Glutamatergic neuron (in vitro differentiated cells): Measurements from ENCODE around the gene PNPLA7. TPM values are rescaled to one million over a fixed set of nuclear protein-coding genes. Genes with fewer than 3 reads are reported as not detected.
A peak's percentile ranks its signal among the peaks of the same experiment; 100 is the strongest.

Source experiments
- DNase-seq: peaks from one replicate; pipeline ENCODE4 v3.0.0; 2022
- H3K27ac Mint-ChIP-seq: one replicate; pipeline ENCODE4 v1.8.0; 2020; ENCODE audit warnings: mild to moderate bottlenecking, mixed read lengths, inconsistent platforms; ENCODE audit not compliant: unreplicated experiment
- H3K27me3 Mint-ChIP-seq: one replicate; pipeline ENCODE4 v1.8.0; 2020; ENCODE audit warnings: mild to moderate bottlenecking, moderate library complexity, mixed read lengths, inconsistent platforms; ENCODE audit not compliant: unreplicated experiment
- H3K36me3 Mint-ChIP-seq: one replicate; pipeline ENCODE4 v1.8.0; 2020; ENCODE audit warnings: mild to moderate bottlenecking, mixed read lengths, inconsistent platforms; ENCODE audit not compliant: unreplicated experiment
- H3K4me1 Mint-ChIP-seq: one replicate; pipeline ENCODE4 v1.8.0; 2020; ENCODE audit warnings: mild to moderate bottlenecking, low read depth, mixed read lengths, inconsistent platforms; ENCODE audit not compliant: unreplicated experiment
- H3K4me3 Mint-ChIP-seq: one replicate; pipeline ENCODE4 v1.8.0; 2020; ENCODE audit warnings: mild to moderate bottlenecking, mixed read lengths, inconsistent platforms; ENCODE audit not compliant: unreplicated experiment
- H3K9me3 Mint-ChIP-seq: one replicate; pipeline ENCODE4 v1.8.0; 2020; ENCODE audit warnings: mild to moderate bottlenecking, moderate library complexity, mixed read lengths, inconsistent platforms; ENCODE audit not compliant: unreplicated experiment
- total RNA-seq: library from RNA; stranded (reverse); fragmentation: NEBNext Ultra II Directional; extraction: Animal tissue kit (Norgen Biotek cat#: 25700); gene quantifications from one replicate; pipeline ENCODE4 v1.2.1, GENCODE V29; 2021; ENCODE audit not compliant: unreplicated experiment
- TF ChIP-seq, protein P1 (sequence below): fragments of 200-600 bp; sonication (generic); IDR thresholded peaks from one replicate; pipeline ENCODE4 v1.5.0; 2021; ENCODE audit not compliant: partially characterized antibody, unreplicated experiment

Gene PNPLA7
- total RNA-seq, 1 donor from 2014 or later = 6.7 TPM

DNA sequence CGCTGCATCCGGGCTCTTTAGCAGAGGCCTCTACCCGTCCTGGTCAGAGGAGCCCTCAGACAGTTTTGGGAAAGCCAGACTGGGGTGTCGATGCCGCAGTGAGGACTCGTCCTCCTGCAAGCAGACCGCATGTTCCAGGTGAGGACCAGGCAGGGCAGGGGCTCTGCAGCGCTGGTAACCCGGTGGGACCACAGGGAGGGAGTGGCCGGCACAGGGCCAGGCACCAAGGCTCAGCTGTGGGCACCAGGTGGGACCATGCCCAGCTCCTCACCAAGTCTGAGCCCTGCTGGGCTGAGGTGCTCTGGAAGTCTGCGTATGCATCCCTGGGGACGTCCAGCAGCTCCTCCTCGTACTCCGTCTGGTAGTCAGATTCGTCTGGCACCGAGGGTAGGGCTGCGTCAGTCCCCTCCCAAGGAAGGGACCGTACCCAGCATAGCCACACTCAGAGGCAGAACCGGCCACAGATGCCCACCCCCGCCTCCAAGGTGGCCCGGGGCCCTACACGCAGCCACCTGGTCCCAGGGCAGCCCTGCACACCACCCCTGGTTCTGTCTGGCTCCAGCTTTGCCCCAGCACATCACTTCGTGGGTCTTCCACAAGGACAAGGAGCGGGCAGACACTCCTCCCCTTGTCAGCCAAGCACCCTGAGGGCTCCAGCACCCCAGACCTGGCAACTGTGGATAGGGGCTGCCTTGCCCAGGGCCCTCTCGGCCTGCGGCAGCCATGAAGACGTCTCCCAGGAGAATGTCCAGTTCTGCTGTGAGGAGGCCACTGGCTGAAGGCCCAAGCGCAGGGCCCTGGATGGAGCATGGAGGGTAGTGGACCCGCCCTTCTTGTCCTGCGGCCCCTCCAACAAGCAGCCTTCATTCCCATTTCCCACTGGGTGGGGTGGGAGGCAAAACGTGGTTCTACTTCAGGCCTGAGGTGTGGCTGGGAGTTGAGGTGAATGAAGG, 89.6 kb downstream of the PNPLA7 start:
- H3K9me3 Mint-ChIP-seq = peaks cover 3% of the 10 kb centered on the region

DNA sequence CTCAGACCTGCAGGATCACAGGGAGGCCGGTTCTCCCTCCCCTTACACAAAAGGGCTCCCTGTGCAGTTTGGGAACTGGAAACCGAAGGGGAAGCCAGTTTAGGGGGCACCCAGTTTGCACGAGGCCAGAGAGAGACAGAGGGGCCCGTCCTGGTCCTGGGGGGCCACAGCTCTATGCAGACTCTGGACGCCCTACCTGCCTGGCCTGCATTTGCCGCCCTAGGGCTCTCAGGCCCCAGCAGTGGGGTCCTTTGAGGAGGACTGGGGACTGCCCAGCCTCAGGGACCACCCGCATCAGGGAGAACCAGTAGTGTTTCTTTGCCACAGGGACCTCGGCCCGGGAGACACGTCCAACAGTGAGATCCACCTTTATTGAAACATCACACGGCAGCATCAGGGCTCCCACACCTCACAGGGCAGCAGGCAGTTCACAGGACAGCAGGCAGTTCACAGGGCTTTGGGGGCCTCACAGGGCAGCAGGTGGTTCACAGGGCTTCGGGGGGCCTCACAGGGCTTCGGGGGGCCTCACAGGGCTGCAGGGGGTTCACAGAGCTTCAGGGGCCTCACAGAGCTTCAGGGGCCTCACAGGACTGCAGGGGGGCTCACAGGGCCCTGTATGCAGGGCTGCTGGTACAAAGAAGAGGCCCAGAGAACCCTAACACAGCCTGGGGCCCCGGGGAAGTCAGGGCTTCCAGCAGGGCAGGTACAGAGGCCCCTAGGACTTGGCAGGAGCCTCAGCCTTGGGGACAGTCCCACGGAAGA, 90.4 kb downstream of the PNPLA7 start:
- TF ChIP-seq, protein P1, sequence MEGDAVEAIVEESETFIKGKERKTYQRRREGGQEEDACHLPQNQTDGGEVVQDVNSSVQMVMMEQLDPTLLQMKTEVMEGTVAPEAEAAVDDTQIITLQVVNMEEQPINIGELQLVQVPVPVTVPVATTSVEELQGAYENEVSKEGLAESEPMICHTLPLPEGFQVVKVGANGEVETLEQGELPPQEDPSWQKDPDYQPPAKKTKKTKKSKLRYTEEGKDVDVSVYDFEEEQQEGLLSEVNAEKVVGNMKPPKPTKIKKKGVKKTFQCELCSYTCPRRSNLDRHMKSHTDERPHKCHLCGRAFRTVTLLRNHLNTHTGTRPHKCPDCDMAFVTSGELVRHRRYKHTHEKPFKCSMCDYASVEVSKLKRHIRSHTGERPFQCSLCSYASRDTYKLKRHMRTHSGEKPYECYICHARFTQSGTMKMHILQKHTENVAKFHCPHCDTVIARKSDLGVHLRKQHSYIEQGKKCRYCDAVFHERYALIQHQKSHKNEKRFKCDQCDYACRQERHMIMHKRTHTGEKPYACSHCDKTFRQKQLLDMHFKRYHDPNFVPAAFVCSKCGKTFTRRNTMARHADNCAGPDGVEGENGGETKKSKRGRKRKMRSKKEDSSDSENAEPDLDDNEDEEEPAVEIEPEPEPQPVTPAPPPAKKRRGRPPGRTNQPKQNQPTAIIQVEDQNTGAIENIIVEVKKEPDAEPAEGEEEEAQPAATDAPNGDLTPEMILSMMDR = no peak
- H3K4me1 Mint-ChIP-seq = peaks cover 4% of the 10 kb centered on the region
- peak; percentile 21 for DNase-seq
- H3K36me3 Mint-ChIP-seq = no peaks in the 10 kb centered on the region
- peaks cover 1% of the 10 kb centered on the region for H3K9me3 Mint-ChIP-seq
- peak overlapping the region; percentile 49 for H3K4me3 Mint-ChIP-seq
- H3K27me3 Mint-ChIP-seq = no peaks in the 10 kb centered on the region
- H3K27ac Mint-ChIP-seq = no peak overlapping the region

More for the DNA sequence above, 89.6 kb downstream of the PNPLA7 start:
- Mint-ChIP-seq H3K27me3 (no peaks in the 10 kb centered on the region), H3K36me3 (no peaks in the 10 kb centered on the region), H3K4me1 (peaks cover 4% of the 10 kb centered on the region), H3K4me3 (no peak overlapping the region), H3K27ac (no peak overlapping the region)
- DNase-seq = peak; percentile 21
- TF ChIP-seq, protein P1 = no peak

DNA sequence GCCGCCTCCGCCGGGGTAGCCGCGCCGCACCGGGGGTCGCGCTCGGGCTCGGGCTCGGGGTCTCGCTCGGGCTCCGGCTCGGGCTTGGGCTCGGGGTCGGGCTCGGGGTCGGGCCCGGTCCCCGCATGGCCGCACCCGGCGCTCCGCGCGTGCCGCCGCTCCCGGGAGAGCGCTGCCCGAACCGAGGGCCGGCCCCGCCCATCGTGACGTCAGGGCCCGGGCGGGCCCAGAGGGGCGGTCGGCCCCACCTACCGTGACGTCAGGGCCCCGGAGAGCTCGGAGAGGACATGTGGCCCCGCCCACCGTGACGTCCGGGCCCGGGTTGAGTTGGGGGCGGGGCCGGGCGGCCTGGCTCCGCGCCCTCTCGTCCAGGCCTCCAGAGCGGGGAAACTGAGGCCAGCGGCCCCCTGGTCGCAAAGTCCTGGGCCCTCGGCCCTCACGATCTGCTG, 91.0 kb downstream of the PNPLA7 start, which contains the start of gene NSMF:
Gene NSMF, minus strand, starts transcription at position 183 of the 449 bp plus-strand sequence. CDS start 232 bp downstream, outside the sequence.
- DNase-seq = peak; percentile 96
- TF ChIP-seq, protein P1 = no peak
- Mint-ChIP-seq H3K4me3 (peak within 1 kb of the TSS; percentile 49), H3K9me3 (peaks cover 1% of the 10 kb centered on the region), H3K4me1 (peaks cover 4% of the 10 kb centered on the region), H3K27ac (no peak within 1 kb of the TSS), H3K36me3 (no peaks in the 10 kb centered on the region), H3K27me3 (no peaks in the 10 kb centered on the region)

DNA sequence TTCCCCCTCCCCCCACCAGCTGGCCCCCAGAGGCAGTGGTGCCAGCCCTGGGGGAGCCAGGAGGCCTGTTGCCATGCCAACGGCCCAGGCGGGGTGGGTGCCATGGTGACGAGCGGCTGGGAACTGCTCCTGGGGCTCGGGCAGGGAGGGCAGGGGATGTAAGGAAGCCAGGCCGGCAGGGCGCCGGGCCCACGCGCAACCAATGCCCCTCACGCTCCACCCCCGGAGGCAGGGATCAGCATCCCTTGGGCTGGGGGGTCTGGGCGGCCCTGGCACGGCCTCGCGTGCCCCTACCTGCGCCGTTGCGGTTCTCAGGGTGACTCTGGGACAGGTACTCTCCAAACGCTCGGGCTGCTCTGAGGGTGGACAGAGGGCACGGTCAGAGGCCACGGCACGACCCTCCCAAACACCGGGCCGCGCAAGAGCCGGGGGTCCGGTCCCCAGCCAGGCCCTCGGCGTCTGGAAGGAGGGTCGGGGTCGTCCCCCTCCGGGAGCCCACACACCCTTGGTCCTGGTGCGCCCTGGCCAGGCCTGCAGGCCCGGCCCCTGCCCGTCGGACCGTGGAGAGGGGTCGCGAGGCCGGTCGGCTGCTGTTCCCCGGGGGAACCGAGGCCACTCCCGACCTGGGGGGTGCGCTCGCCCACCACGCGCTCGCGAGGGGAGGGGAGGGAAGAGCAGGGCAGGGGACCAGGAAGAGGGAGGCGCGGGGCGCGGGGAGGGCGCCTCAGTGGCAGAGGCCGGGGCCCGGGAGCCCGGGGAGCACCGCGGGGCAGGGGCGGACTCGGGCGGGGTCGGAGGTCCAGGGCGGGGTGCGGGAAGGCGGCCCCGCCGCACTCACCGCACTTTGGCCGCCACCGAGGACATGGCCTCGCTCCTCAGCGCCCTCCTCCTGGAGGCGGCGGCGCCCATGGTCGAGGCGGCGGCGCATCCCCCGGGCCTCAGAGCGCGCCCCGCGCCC, 91.7 kb downstream of the PNPLA7 start:
- H3K27ac Mint-ChIP-seq = no peak overlapping the region
- H3K4me3 Mint-ChIP-seq = no peak overlapping the region
- H3K27me3 Mint-ChIP-seq = peaks cover 4% of the 10 kb centered on the region
- peaks cover 4% of the 10 kb centered on the region for H3K4me1 Mint-ChIP-seq
- no peaks in the 10 kb centered on the region for H3K36me3 Mint-ChIP-seq
- TF ChIP-seq, protein P1 = no peak
- peak; percentile 49 for DNase-seq
- H3K9me3 Mint-ChIP-seq = peaks cover 1% of the 10 kb centered on the region
